Adrenal gland (tissue), 12 donors: ENCODE results near the gene SLC45A3. TPM values are rescaled to one million over a fixed set of nuclear protein-coding genes. Genes with fewer than 3 reads are reported as not detected.

Experiments used
- DNase-seq, 7 donors: peaks; one replicate each; pipeline ENCODE4 v3.0.0-alpha.2; 2019 to 2020
- H3K27ac ChIP-seq, 5 donors: fragments of 200-600 bp; sonication (generic) in 4 of 5; 1 replicate in 3 of 5; 2 replicates in 2 of 5; pipeline versions ENCODE4 v1.5.1 to v1.8.0; 2016 to 2020; ENCODE audit warnings: mild to moderate bottlenecking in 1 of 5
- H3K27me3 ChIP-seq: fragments of 200-600 bp; 2 replicates; pipeline ENCODE4 v1.8.0; 2021
- H3K36me3 ChIP-seq, 2 donors: fragments of 200-600 bp; replicated peaks in 1 of 2; 1 replicate in 1 of 2; 2 replicates in 1 of 2; pipeline versions ENCODE4 v1.5.1 to v1.8.0; 2018 to 2022
- H3K4me1 ChIP-seq, 2 donors: fragments of 200-600 bp; replicated peaks in 1 of 2; 1 replicate in 1 of 2; 2 replicates in 1 of 2; pipeline versions ENCODE4 v1.5.1 to v1.8.0; 2018 to 2021
- H3K4me3 ChIP-seq, 4 donors: fragments of 200-600 bp; sonication (generic) in 3 of 4; one replicate each; pipeline ENCODE4 v1.5.1; 2016 to 2018
- H3K9me3 ChIP-seq, 3 donors: fragments of 200-600 bp; sonication (generic) in 1 of 3; replicated peaks in 1 of 3; 1 replicate in 2 of 3; 2 replicates in 1 of 3; pipeline versions ENCODE4 v1.5.1 to v1.8.0; 2016 to 2021
- POLR2A ChIP-seq, 2 donors: fragments of 450-650 bp; IDR thresholded peaks; one replicate each; pipeline ENCODE4 v1.6.1; 2017; ENCODE audit warnings: antibody characterized with exemption in 2 of 2, mild to moderate bottlenecking in 2 of 2, moderate library complexity in 1 of 2
- WGBS, 4 donors: extraction: QIAGEN DNeasy Blood & Tissue Kit in 2 of 4; methylation state at CpG; one replicate each; pipeline versions ENCODE4 v1.1.5 to v1.1.7; 2013 to 2017; 5-methylcytosine and 5-hydroxymethylcytosine counted together
- intact Hi-C, 2 donors: fragments of 100-400 bp; cut with DNase I; formaldehyde crosslinking; loops; one replicate each; pipeline versions ENCODE4 v1.14.1 to v1.15.0; 2022 to 2023
- polyA plus RNA-seq, 3 donors: library from polyadenylated mRNA; stranded (reverse); fragments of 200-250 nt in 2 of 3; fragments of 350-450 nt in 1 of 3; fragmentation: Illumina TruSeq in 1 of 3; extraction: RNeasy Lipid Tissue Mini Kit (QIAGEN cat#74804) in 1 of 3; gene quantifications; one replicate each; pipeline ENCODE4 v1.2.3, GENCODE V29; 2013 to 2014
- total RNA-seq, 9 donors: library from RNA; depleted of rRNA in 4 of 9; stranded (reverse); fragments of >200 nt in 4 of 9; fragments of 120-200 nt in 1 of 9; fragmentation: NEBNext Ultra II Directional in 1 of 9; extraction: Animal tissue kit (Norgen Biotek cat#: 25700) in 1 of 9; gene quantifications; one replicate each; pipeline versions ENCODE4 v1.1.0 to v1.2.4, GENCODE V29; 2013 to 2023
- TF ChIP-seq, protein P1 (sequence below), 6 experiments: fragments of 450-650 bp in 4 of 6; fragments of 200-600 bp in 2 of 6; sonication (generic) in 1 of 6; IDR thresholded peaks; 1 replicate in 5 of 6; 2 replicates in 1 of 6; pipeline versions ENCODE4 v1.5.1 to v1.8.0; 2016 to 2021; ENCODE audit warnings: antibody characterized with exemption in 6 of 6, mild to moderate bottlenecking in 2 of 6, moderate library complexity in 1 of 6
- donor health status: healthy with polysubstance abuse.
- donor health status: Bipolar disorder and iron deficiency.
- donor health status: DM: yes; HTN: yes; CAD: no.
- donor health status: DM: no; HTN: no; CAD: no.
- donor health status: DM: no; HTN: no; CAD: no.
- donor health status: DM: yes; HTN: yes; CAD: no.

SLC45A3 gene
- total and polyA plus RNA-seq, 12 donors: 4.7 to 27.9 (median 8.9) TPM

- Histone ChIP-seq H3K9me3 (no peaks in the 10 kb centered on the region), H3K27me3 (no peaks in the 10 kb centered on the region), H3K27ac (no peak overlapping the region), H3K36me3 (no peaks in the 10 kb centered on the region), H3K4me3 (no peak overlapping the region), H3K4me1 (no peaks in the 10 kb centered on the region)
- DNase-seq: no peak
- TF ChIP-seq POLR2A (IDR thresholded peaks at IDR 0.05): no peak
- TF ChIP-seq, protein P1, sequence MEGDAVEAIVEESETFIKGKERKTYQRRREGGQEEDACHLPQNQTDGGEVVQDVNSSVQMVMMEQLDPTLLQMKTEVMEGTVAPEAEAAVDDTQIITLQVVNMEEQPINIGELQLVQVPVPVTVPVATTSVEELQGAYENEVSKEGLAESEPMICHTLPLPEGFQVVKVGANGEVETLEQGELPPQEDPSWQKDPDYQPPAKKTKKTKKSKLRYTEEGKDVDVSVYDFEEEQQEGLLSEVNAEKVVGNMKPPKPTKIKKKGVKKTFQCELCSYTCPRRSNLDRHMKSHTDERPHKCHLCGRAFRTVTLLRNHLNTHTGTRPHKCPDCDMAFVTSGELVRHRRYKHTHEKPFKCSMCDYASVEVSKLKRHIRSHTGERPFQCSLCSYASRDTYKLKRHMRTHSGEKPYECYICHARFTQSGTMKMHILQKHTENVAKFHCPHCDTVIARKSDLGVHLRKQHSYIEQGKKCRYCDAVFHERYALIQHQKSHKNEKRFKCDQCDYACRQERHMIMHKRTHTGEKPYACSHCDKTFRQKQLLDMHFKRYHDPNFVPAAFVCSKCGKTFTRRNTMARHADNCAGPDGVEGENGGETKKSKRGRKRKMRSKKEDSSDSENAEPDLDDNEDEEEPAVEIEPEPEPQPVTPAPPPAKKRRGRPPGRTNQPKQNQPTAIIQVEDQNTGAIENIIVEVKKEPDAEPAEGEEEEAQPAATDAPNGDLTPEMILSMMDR (IDR thresholded peaks at IDR 0.05): no peak
- intact Hi-C loops: loop anchor here in 1 of 2 donors (10.0 kb wide), 1 partner anchor 115 kb away; no protein-coding TSS in a partner anchor
- WGBS, 4 donors: 86 to 100% (median 99%) methylated on average over 1 of the region's 1 CpG
Measured at GRCh38 chr1:205650241-205650640, 30.1 kb downstream of the SLC45A3 start.

GRCh38 chr1:205645519-205645918 is 34.8 kb downstream of the SLC45A3 start:
- DNase-seq: no peak
- H3K4me3 ChIP-seq: no peak overlapping the region
- no peak for TF ChIP-seq POLR2A (IDR thresholded peaks at IDR 0.05)
- TF ChIP-seq, protein P1 (IDR thresholded peaks at IDR 0.05): no peak
- H3K27ac ChIP-seq: no peak overlapping the region
- 82 to 94% (median 88%) methylated on average over 8 of the region's 8 CpGs for WGBS, 4 donors
- intact Hi-C loops: no loop called here
- no peaks in the 10 kb centered on the region for H3K9me3 ChIP-seq
- H3K27me3 ChIP-seq: no peaks in the 10 kb centered on the region
- no peaks in the 10 kb centered on the region for H3K36me3 ChIP-seq
- no peaks in the 10 kb centered on the region for H3K4me1 ChIP-seq

- DNase-seq: no peak
- no peak overlapping the region for H3K4me3 ChIP-seq
- intact Hi-C loops: no loop called here
- no peaks in the 10 kb centered on the region for H3K4me1 ChIP-seq
- TF ChIP-seq, protein P1 (IDR thresholded peaks at IDR 0.05): no peak
- no peak for TF ChIP-seq POLR2A (IDR thresholded peaks at IDR 0.05)
- 93 to 98% (median 94%) methylated on average over 2 of the region's 2 CpGs for WGBS, 4 donors
- H3K27ac ChIP-seq: no peak overlapping the region
- H3K27me3 ChIP-seq: no peaks in the 10 kb centered on the region
- H3K9me3 ChIP-seq: no peaks in the 10 kb centered on the region
- H3K36me3 ChIP-seq: no peaks in the 10 kb centered on the region
Measured at GRCh38 chr1:205642679-205643307, 37.5 kb downstream of the SLC45A3 start.

GRCh38 chr1:205639567-205639966 is 40.7 kb downstream of the SLC45A3 start:
- H3K9me3 ChIP-seq: no peaks in the 10 kb centered on the region
- WGBS, 4 donors: 71 to 94% (median 91%) methylated on average over 1 of the region's 1 CpG
- DNase-seq: no peak
- intact Hi-C loops: no loop called here
- H3K36me3 ChIP-seq: no peaks in the 10 kb centered on the region
- H3K27ac ChIP-seq: no peak overlapping the region
- H3K4me1 ChIP-seq: no peaks in the 10 kb centered on the region
- no peak for TF ChIP-seq POLR2A (IDR thresholded peaks at IDR 0.05)
- TF ChIP-seq, protein P1 (IDR thresholded peaks at IDR 0.05): no peak
- no peaks in the 10 kb centered on the region for H3K27me3 ChIP-seq
- H3K4me3 ChIP-seq: no peak overlapping the region
